WTC11 (cell line): ENCODE data around the gene APBA3. TPM values are rescaled to one million over a fixed set of nuclear protein-coding genes. Genes with fewer than 3 reads are reported as not detected.
A peak's percentile ranks its signal among the peaks of the same experiment; 100 is the strongest.

ENCODE experiments used
- ATAC-seq: fragments of 200-7000 bp; cut with Tn5 transposase; 2 replicates; pipeline ENCODE4 v1.10.0; 2021; ENCODE audit warnings: mild to moderate bottlenecking, moderate library complexity
- CTCF ChIA-PET: fragments of 300-600 bp; sonication (Branson Sonifier 250); formaldehyde crosslinking; loops from one replicate; lab custom pipeline; 2021; ENCODE audit warnings: antibody characterized with exemption; lab: Charles Lee
- POLR2A ChIA-PET: fragments of 350-600 bp; sonication (Branson Sonifier 250); formaldehyde crosslinking; loops from one replicate; lab custom pipeline; 2021; ENCODE audit warnings: antibody characterized with exemption; lab: Charles Lee
- DNase-seq: peaks from one replicate; pipeline ENCODE4 v3.0.0; 2021; ENCODE audit warnings: low spot score
- H3K27ac Mint-ChIP-seq: 2 replicates; pipeline ENCODE4 v1.8.0; 2021; ENCODE audit warnings: mixed read lengths
- H3K27me3 Mint-ChIP-seq: 2 replicates; pipeline ENCODE4 v1.8.0; 2021; ENCODE audit warnings: low read depth, mild to moderate bottlenecking, moderate library complexity, mixed read lengths
- H3K36me3 Mint-ChIP-seq: 2 replicates; pipeline ENCODE4 v1.8.0; 2021; ENCODE audit warnings: mixed read lengths
- H3K4me1 Mint-ChIP-seq: 2 replicates; pipeline ENCODE4 v1.8.0; 2022; ENCODE audit warnings: mixed read lengths
- H3K4me3 Mint-ChIP-seq: 2 replicates; pipeline ENCODE4 v1.8.0; 2021; ENCODE audit warnings: mild to moderate bottlenecking, moderate library complexity, mixed read lengths
- H3K9me3 Mint-ChIP-seq: 2 replicates; pipeline ENCODE4 v1.8.0; 2021; ENCODE audit warnings: mixed read lengths
- EMX1 ChIP-seq: fragments of 250-450 bp; sonication (Bioruptor Pico); IDR thresholded peaks from 2 replicates; pipeline ENCODE4 v1.8.0; 2021; ENCODE audit warnings: mild to moderate bottlenecking
- ESRRA ChIP-seq: sonication (generic); formaldehyde crosslinking; IDR thresholded peaks from 2 replicates; pipeline ENCODE4 v1.8.1; 2022; ENCODE audit warnings: mild to moderate bottlenecking, missing genetic modification reagents, borderline replicate concordance
- FOXJ3 ChIP-seq: sonication (generic); formaldehyde crosslinking; IDR thresholded peaks from 2 replicates; pipeline ENCODE4 v1.9.0; 2021; ENCODE audit warnings: missing genetic modification reagents, mild to moderate bottlenecking, borderline replicate concordance
- FOXK1 ChIP-seq: sonication (generic); formaldehyde crosslinking; IDR thresholded peaks from 2 replicates; pipeline ENCODE4 v1.8.0; 2022; ENCODE audit warnings: mild to moderate bottlenecking, moderate library complexity, missing genetic modification reagents
- NR1H2 ChIP-seq: sonication (generic); formaldehyde crosslinking; IDR thresholded peaks from 2 replicates; pipeline ENCODE4 v1.9.0; 2021; ENCODE audit warnings: mild to moderate bottlenecking, moderate library complexity, missing genetic modification reagents
- NR3C1 ChIP-seq: sonication (generic); formaldehyde crosslinking; conservative IDR thresholded peaks from 2 replicates; pipeline ENCODE4 v1.8.1; 2023; ENCODE audit warnings: low read depth, mild to moderate bottlenecking, missing genetic modification reagents
- PRDM15 ChIP-seq: sonication (generic); formaldehyde crosslinking; IDR thresholded peaks from 2 replicates; pipeline ENCODE4 v1.8.0; 2022; ENCODE audit warnings: missing genetic modification reagents
- RORB ChIP-seq: fragments of 250-450 bp; sonication (Bioruptor Pico); IDR thresholded peaks from 2 replicates; pipeline ENCODE4 v1.9.0; 2021; ENCODE audit warnings: mild to moderate bottlenecking
- SP1 ChIP-seq: sonication (generic); formaldehyde crosslinking; conservative IDR thresholded peaks from 2 replicates; pipeline ENCODE4 v1.8.1; 2022; ENCODE audit warnings: missing genetic modification reagents
- ZNF396 ChIP-seq: fragments of 250-450 bp; sonication (Bioruptor Pico); IDR thresholded peaks from 2 replicates; pipeline ENCODE4 v1.8.0; 2021; ENCODE audit warnings: mild to moderate bottlenecking, moderate library complexity, borderline replicate concordance
- total RNA-seq: library from RNA; stranded (reverse); gene quantifications from 3 replicates; pipeline ENCODE4 v1.2.3, GENCODE V29; 2021
- TF ChIP-seq, protein P1 (sequence below): sonication (generic); formaldehyde crosslinking; IDR thresholded peaks from 2 replicates; pipeline ENCODE4 v1.8.1; 2023; ENCODE audit warnings: mild to moderate bottlenecking, moderate library complexity, missing genetic modification reagents
- TF ChIP-seq, protein P2 (sequence below): sonication (generic); formaldehyde crosslinking; IDR thresholded peaks from 2 replicates; pipeline ENCODE4 v1.8.1; 2022; ENCODE audit warnings: mild to moderate bottlenecking, moderate library complexity, missing genetic modification reagents
- TF ChIP-seq, protein P3 (sequence below): sonication (generic); formaldehyde crosslinking; IDR thresholded peaks from 2 replicates; pipeline ENCODE4 v1.8.0; 2022; ENCODE audit warnings: mild to moderate bottlenecking, missing genetic modification reagents
- TF ChIP-seq, protein P4 (sequence below): fragments of 250-450 bp; sonication (Bioruptor Pico); IDR thresholded peaks from 2 replicates; pipeline ENCODE4 v1.9.0; 2021; ENCODE audit warnings: mild to moderate bottlenecking

Gene APBA3
- total RNA-seq, 1 experiment from 2014 or later = 27.5 TPM

GRCh38 chr19:3723883-3724282, 37.6 kb downstream of the APBA3 start:
- CTCF ChIA-PET = interaction anchor here (0.8 to 3.2 kb wide), 4 partner anchors 32 to 264 kb away, joined by 3 to 19 read pairs (median 3); no protein-coding TSS in a partner anchor
- Mint-ChIP-seq H3K4me1 (peaks cover 16% of the 10 kb centered on the region), H3K27me3 (no peaks in the 10 kb centered on the region), H3K36me3 (no peaks in the 10 kb centered on the region), H3K9me3 (no peaks in the 10 kb centered on the region), H3K4me3 (peak overlapping the region; percentile 24; the same call in 1 of the 2 replicates), H3K27ac (no peak overlapping the region)
- no peak for ATAC-seq
- DNase-seq = no peak
- no peak for TF ChIP-seq RORB
- TF ChIP-seq FOXJ3 (CRISPR knock-in tag) = no peak
- no peak for TF ChIP-seq ZNF396 (CRISPR knock-in tag)
- TF ChIP-seq, protein P1, sequence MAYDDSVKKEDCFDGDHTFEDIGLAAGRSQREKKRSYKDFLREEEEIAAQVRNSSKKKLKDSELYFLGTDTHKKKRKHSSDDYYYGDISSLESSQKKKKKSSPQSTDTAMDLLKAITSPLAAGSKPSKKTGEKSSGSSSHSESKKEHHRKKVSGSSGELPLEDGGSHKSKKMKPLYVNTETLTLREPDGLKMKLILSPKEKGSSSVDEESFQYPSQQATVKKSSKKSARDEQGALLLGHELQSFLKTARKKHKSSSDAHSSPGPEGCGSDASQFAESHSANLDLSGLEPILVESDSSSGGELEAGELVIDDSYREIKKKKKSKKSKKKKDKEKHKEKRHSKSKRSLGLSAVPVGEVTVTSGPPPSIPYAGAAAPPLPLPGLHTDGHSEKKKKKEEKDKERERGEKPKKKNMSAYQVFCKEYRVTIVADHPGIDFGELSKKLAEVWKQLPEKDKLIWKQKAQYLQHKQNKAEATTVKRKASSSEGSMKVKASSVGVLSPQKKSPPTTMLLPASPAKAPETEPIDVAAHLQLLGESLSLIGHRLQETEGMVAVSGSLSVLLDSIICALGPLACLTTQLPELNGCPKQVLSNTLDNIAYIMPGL (CRISPR knock-in tag) = no peak
- TF ChIP-seq, protein P2, sequence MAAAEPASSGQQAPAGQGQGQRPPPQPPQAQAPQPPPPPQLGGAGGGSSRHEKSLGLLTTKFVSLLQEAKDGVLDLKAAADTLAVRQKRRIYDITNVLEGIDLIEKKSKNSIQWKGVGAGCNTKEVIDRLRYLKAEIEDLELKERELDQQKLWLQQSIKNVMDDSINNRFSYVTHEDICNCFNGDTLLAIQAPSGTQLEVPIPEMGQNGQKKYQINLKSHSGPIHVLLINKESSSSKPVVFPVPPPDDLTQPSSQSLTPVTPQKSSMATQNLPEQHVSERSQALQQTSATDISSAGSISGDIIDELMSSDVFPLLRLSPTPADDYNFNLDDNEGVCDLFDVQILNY (CRISPR knock-in tag) = no peak
- no peak for TF ChIP-seq EMX1 (CRISPR knock-in tag)
- TF ChIP-seq NR1H2 (CRISPR knock-in tag) = no peak
- TF ChIP-seq ESRRA (CRISPR knock-in tag) = no peak
- TF ChIP-seq, protein P3, sequence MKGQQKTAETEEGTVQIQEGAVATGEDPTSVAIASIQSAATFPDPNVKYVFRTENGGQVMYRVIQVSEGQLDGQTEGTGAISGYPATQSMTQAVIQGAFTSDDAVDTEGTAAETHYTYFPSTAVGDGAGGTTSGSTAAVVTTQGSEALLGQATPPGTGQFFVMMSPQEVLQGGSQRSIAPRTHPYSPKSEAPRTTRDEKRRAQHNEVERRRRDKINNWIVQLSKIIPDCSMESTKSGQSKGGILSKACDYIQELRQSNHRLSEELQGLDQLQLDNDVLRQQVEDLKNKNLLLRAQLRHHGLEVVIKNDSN (CRISPR knock-in tag) = no peak
- POLR2A ChIA-PET = interaction anchor here (0.5 kb wide), 1 partner anchor 265 kb away, joined by 3 read pairs; no protein-coding TSS in a partner anchor

DNA sequence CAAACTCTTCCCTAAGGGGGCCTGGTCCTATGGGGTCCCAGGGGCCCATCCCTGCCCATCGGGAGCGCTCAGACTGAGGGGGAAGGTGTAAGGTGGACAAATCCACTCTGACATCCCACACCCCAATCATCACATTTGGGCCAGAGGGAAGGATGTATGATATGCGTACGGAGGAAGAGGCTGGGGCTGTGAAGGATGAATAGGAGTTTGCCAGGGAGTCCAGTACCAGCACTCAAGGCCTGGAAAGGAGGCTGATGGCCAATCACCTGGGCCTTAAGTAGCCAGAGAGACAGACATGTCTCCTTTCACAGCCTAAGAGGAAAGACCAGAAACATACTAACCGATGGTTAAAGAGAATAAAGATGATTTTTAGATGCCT, 38.4 kb downstream of the APBA3 start:
- ChIA-PET CTCF (interaction anchor here (0.5 to 3.2 kb wide), 5 partner anchors 39 to 1257 kb away, joined by 4 to 19 read pairs (median 6); partner anchors contain the start of gene MRPL54), POLR2A (interaction anchor here (1.3 kb wide), 1 partner anchor 146 kb away, joined by 4 read pairs; no protein-coding TSS in a partner anchor)
- Mint-ChIP-seq H3K27ac (peak overlapping the region; percentile 97), H3K4me3 (peak overlapping the region; percentile 68), H3K9me3 (no peaks in the 10 kb centered on the region), H3K27me3 (no peaks in the 10 kb centered on the region), H3K4me1 (peaks cover 16% of the 10 kb centered on the region), H3K36me3 (no peaks in the 10 kb centered on the region)
- no peak for DNase-seq
- ATAC-seq = no peak
- TF ChIP-seq NR3C1 (CRISPR knock-in tag) = no peak
- TF ChIP-seq SP1 (CRISPR knock-in tag) = 0 out of 2 replicates have a peak, but pooled peaks have one; percentile 1

GRCh38 chr19:3722443-3723109, 38.9 kb downstream of the APBA3 start:
- no peaks in the 10 kb centered on the region for H3K27me3 Mint-ChIP-seq
- peak overlapping the region; percentile 83 for H3K4me3 Mint-ChIP-seq
- peak overlapping the region; percentile 97 for H3K27ac Mint-ChIP-seq
- no peaks in the 10 kb centered on the region for H3K9me3 Mint-ChIP-seq
- ATAC-seq = peak; percentile 73
- peak; percentile 96 for TF ChIP-seq PRDM15
- 0 out of 2 replicates have a peak, but pooled peaks have one; percentile 39 for TF ChIP-seq FOXK1 (CRISPR knock-in tag)
- peak; percentile 76 for TF ChIP-seq SP1 (CRISPR knock-in tag)
- TF ChIP-seq, protein P4, sequence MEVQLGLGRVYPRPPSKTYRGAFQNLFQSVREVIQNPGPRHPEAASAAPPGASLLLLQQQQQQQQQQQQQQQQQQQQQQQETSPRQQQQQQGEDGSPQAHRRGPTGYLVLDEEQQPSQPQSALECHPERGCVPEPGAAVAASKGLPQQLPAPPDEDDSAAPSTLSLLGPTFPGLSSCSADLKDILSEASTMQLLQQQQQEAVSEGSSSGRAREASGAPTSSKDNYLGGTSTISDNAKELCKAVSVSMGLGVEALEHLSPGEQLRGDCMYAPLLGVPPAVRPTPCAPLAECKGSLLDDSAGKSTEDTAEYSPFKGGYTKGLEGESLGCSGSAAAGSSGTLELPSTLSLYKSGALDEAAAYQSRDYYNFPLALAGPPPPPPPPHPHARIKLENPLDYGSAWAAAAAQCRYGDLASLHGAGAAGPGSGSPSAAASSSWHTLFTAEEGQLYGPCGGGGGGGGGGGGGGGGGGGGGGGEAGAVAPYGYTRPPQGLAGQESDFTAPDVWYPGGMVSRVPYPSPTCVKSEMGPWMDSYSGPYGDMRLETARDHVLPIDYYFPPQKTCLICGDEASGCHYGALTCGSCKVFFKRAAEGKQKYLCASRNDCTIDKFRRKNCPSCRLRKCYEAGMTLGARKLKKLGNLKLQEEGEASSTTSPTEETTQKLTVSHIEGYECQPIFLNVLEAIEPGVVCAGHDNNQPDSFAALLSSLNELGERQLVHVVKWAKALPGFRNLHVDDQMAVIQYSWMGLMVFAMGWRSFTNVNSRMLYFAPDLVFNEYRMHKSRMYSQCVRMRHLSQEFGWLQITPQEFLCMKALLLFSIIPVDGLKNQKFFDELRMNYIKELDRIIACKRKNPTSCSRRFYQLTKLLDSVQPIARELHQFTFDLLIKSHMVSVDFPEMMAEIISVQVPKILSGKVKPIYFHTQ (CRISPR knock-in tag) = no peak
- no peaks in the 10 kb centered on the region for H3K36me3 Mint-ChIP-seq
- peaks cover 16% of the 10 kb centered on the region for H3K4me1 Mint-ChIP-seq
- peak; percentile 85 for DNase-seq
- ChIA-PET POLR2A (interaction anchor here (0.6 to 1.3 kb wide), 3 partner anchors 25 to 1229 kb away, joined by 3 to 4 read pairs (median 3); no protein-coding TSS in a partner anchor), CTCF (interaction anchor here (0.5 to 6.9 kb wide), 15 partner anchors 8 to 1256 kb away, joined by 3 to 65 read pairs (median 5); partner anchors contain the start of genes MRPL54 and TJP3)
